Measurements from ENCODE around the gene C20orf96.
A peak's percentile ranks its signal among the peaks of the same experiment; 100 is the strongest.
"Not testable (repeated sequence)": the region's sequence is repeated elsewhere in the genome, so short reads cannot be mapped to it uniquely, and the experiment has no call there.

The C20orf96 gene
- long read RNA-seq, donor 1, transcript C20orf96-201 (11 exons, 1,575 nt) = major isoform, 5 of 28 reads
- long read RNA-seq, donor 1, partial matches to known transcripts = 23 of 28 reads
- long read RNA-seq, donor 1, other reads (novel, unspliced or antisense) = 0 of 28 reads
- long read RNA-seq, donor 2, partial matches to known transcripts = 0 of 2 reads
- long read RNA-seq, donor 2, other reads (novel, unspliced or antisense) = 0 of 2 reads
- long read RNA-seq, donor 3, partial matches to known transcripts = 0 of 3 reads
- long read RNA-seq, donor 3, other reads (novel, unspliced or antisense) = 0 of 3 reads
- long read RNA-seq, donor 4, transcript C20orf96-202 (9 exons, 1,420 nt) = major isoform, 5 of 17 reads
- long read RNA-seq, donor 4, partial matches to known transcripts = 12 of 17 reads
- long read RNA-seq, donor 4, other reads (novel, unspliced or antisense) = 0 of 17 reads
- long read RNA-seq, donor 5, partial matches to known transcripts = 10 of 11 reads
- long read RNA-seq, donor 5, other reads (novel, unspliced or antisense) = 0 of 11 reads
- long read RNA-seq, donor 6, partial matches to known transcripts = 13 of 17 reads
- long read RNA-seq, donor 6, other reads (novel, unspliced or antisense) = 0 of 17 reads
- long read RNA-seq, donor 7, transcript C20orf96-202 (9 exons, 1,420 nt) = major isoform, 5 of 22 reads
- long read RNA-seq, donor 7, partial matches to known transcripts = 16 of 22 reads
- long read RNA-seq, donor 7, other reads (novel, unspliced or antisense) = 0 of 22 reads
- long read RNA-seq, donor 8, partial matches to known transcripts = 0 of 1 reads
- long read RNA-seq, donor 8, other reads (novel, unspliced or antisense) = 0 of 1 reads

- DNase-seq = peak; percentile 88
Measured at GRCh38 chr20:290084-290831, at the start of gene C20orf96. C20orf96 (minus strand) TSS chr20:290750; CDS start chr20:290610, 140 bp downstream.

- not testable (repeated sequence) for DNase-seq
Measured at GRCh38 chr20:336040-336439, 45.5 kb upstream of the C20orf96 start.

GRCh38 chr20:334578-334977 lies 44.0 kb upstream of the C20orf96 start:
- DNase-seq = no peak

- DNase-seq = peak; percentile 61
Measured at GRCh38 chr20:330233-331149, 39.9 kb upstream of the C20orf96 start.

GRCh38 chr20:329851-330232 lies 39.3 kb upstream of the C20orf96 start:
- no peak for DNase-seq

GRCh38 chr20:328975-329695 lies 38.6 kb upstream of the C20orf96 start:
- no peak for DNase-seq

GRCh38 chr20:328027-328974 lies 37.8 kb upstream of the C20orf96 start:
- DNase-seq = no peak

GRCh38 chr20:327186-328026 lies 36.9 kb upstream of the C20orf96 start:
- DNase-seq = peak; percentile 94

- no peak for DNase-seq
Measured at GRCh38 chr20:326645-327185, 36.2 kb upstream of the C20orf96 start.

GRCh38 chr20:325889-326644 lies 35.5 kb upstream of the C20orf96 start:
- peak; percentile 87 for DNase-seq

- DNase-seq = peak; percentile 94
Measured at GRCh38 chr20:325045-325888, 34.7 kb upstream of the C20orf96 start, which contains the start of gene SOX12. SOX12 (plus strand) TSS chr20:325552; CDS start chr20:325925, 373 bp downstream.

GRCh38 chr20:324177-325044 lies 33.9 kb upstream of the C20orf96 start:
- DNase-seq = peak; percentile 98

- DNase-seq = no peak
Measured at GRCh38 chr20:316316-317068, 25.9 kb upstream of the C20orf96 start.

- DNase-seq = no peak
Measured at GRCh38 chr20:313948-314347, 23.4 kb upstream of the C20orf96 start.

- no peak for DNase-seq
Measured at GRCh38 chr20:313402-313801, 22.9 kb upstream of the C20orf96 start.

All from right kidney (tissue), 9 donors.